ENCODE results near the gene PTCHD4.

GRCh38 chr6:48134246-48134645, 23.2 kb upstream of the PTCHD4 start:
- no peak for TF ChIP-seq EZH2 (IDR thresholded peaks at IDR 0.05)
- TF ChIP-seq POLR2AphosphoS5 (IDR thresholded peaks at IDR 0.05; ENCODE audit: borderline replicate concordance, low read depth, low read length) = no peak
